Neural progenitor cell (in vitro differentiated cells): ENCODE results near the gene SLCO3A1. TPM values are rescaled to one million over a fixed set of nuclear protein-coding genes. Genes with fewer than 3 reads are reported as not detected.

Experiments
- DNase-seq: peaks from one replicate; pipeline ENCODE4 v3.0.0-alpha.2; 2016; ENCODE audit warnings: low spot score
- H2AFZ ChIP-seq: fragments of 200-600 bp; sonication (generic); replicated peaks from 2 replicates; pipeline ENCODE4 v1.6.1; 2016; ENCODE audit warnings: antibody characterized with exemption
- H3F3A ChIP-seq: fragments of 200-600 bp; sonication (generic); 2 replicates; pipeline ENCODE4 v1.6.1; 2016; ENCODE audit warnings: antibody characterized with exemption, low read depth
- H3K27ac ChIP-seq: fragments of 200-600 bp; sonication (generic); 2 replicates; pipeline ENCODE4 v1.5.1; 2016; ENCODE audit warnings: mild to moderate bottlenecking
- H3K27me3 ChIP-seq: fragments of 200-600 bp; sonication (generic); 2 replicates; pipeline ENCODE4 v1.6.1; 2016; ENCODE audit warnings: mild to moderate bottlenecking, moderate library complexity
- H3K36me3 ChIP-seq: fragments of 200-600 bp; sonication (generic); 2 replicates; pipeline ENCODE4 v1.5.1; 2016
- H3K4me1 ChIP-seq: fragments of 200-600 bp; sonication (generic); 2 replicates; pipeline ENCODE4 v1.6.1; 2016; ENCODE audit warnings: mixed run types
- H3K4me2 ChIP-seq: fragments of 200-600 bp; sonication (generic); 2 replicates; pipeline ENCODE4 v1.6.1; 2016
- H3K4me3 ChIP-seq: fragments of 200-600 bp; sonication (generic); 2 replicates; pipeline ENCODE4 v1.5.1; 2016
- H3K79me2 ChIP-seq: fragments of 200-600 bp; sonication (generic); 2 replicates; pipeline ENCODE4 v1.6.1; 2016; ENCODE audit warnings: low read depth
- H3K9ac ChIP-seq: fragments of 200-600 bp; sonication (generic); 2 replicates; pipeline ENCODE4 v1.6.1; 2016
- H3K9me3 ChIP-seq: fragments of 200-600 bp; sonication (generic); 2 replicates; pipeline ENCODE4 v1.5.1; 2016; ENCODE audit warnings: low read depth
- H4K20me1 ChIP-seq: fragments of 200-600 bp; sonication (generic); 2 replicates; pipeline ENCODE4 v1.6.1; 2016; ENCODE audit warnings: low read depth
- H3K27ac Mint-ChIP-seq: 3 replicates; pipeline ENCODE4 v1.8.0; 2021; ENCODE audit warnings: mixed read lengths
- H3K27me3 Mint-ChIP-seq: 2 replicates; pipeline ENCODE4 v1.8.0; 2022; ENCODE audit warnings: low read depth, mild to moderate bottlenecking, inconsistent platforms, moderate library complexity, mixed read lengths; ENCODE audit not compliant: insufficient read depth
- H3K36me3 Mint-ChIP-seq: 3 replicates; pipeline ENCODE4 v1.8.0; 2021; ENCODE audit warnings: mixed read lengths
- H3K4me1 Mint-ChIP-seq: 3 replicates; pipeline ENCODE4 v1.8.0; 2021; ENCODE audit warnings: mixed read lengths
- H3K4me3 Mint-ChIP-seq: 3 replicates; pipeline ENCODE4 v1.8.0; 2021; ENCODE audit warnings: mild to moderate bottlenecking, moderate library complexity, mixed read lengths
- H3K9me3 Mint-ChIP-seq: 3 replicates; pipeline ENCODE4 v1.8.0; 2020; ENCODE audit warnings: mixed read lengths
- CTCF ChIP-seq: fragments of 200-600 bp; sonication (generic); IDR thresholded peaks from 2 replicates; pipeline ENCODE4 v1.5.1; 2017; ENCODE audit warnings: antibody characterized with exemption, mild to moderate bottlenecking
- EZH2 ChIP-seq: fragments of 200-600 bp; sonication (generic); IDR thresholded peaks from 2 replicates; pipeline ENCODE4 v1.6.1; 2017; ENCODE audit warnings: antibody characterized with exemption, mild to moderate bottlenecking, moderate library complexity
- EZH2phosphoT487 ChIP-seq: fragments of 200-600 bp; sonication (generic); IDR thresholded peaks from 2 replicates; pipeline ENCODE4 v1.6.1; 2017; ENCODE audit warnings: antibody characterized with exemption
- total RNA-seq: library from RNA; depleted of rRNA; stranded (reverse); fragments of >200 nt; gene quantifications from 2 replicates; pipeline ENCODE4 v1.2.3, GENCODE V29; 2015; ENCODE audit warnings: low replicate concordance

SLCO3A1 gene
- total RNA-seq, 1 donor from 2014 or later: 6.6 TPM

- no peaks in the 10 kb centered on the region for H4K20me1 ChIP-seq
- no peak overlapping the region for H3K4me3 ChIP-seq
- H3F3A ChIP-seq: no peaks in the 10 kb centered on the region
- peaks cover 4% of the 10 kb centered on the region for H3K4me1 ChIP-seq
- no peaks in the 10 kb centered on the region for H3K9me3 ChIP-seq
- Mint-ChIP-seq H3K27me3 (no peaks in the 10 kb centered on the region), H3K4me3 (no peak overlapping the region), H3K36me3 (peaks cover 3% of the 10 kb centered on the region), H3K9me3 (no peaks in the 10 kb centered on the region), H3K4me1 (peaks cover 2% of the 10 kb centered on the region), H3K27ac (no peak overlapping the region)
- TF ChIP-seq EZH2phosphoT487 (no peak), EZH2 (no peak), CTCF (no peak)
- no peak overlapping the region for H2AFZ ChIP-seq
- H3K36me3 ChIP-seq: no peaks in the 10 kb centered on the region
- no peak for DNase-seq
- H3K4me2 ChIP-seq: no peak overlapping the region
- no peaks in the 10 kb centered on the region for H3K27me3 ChIP-seq
- H3K79me2 ChIP-seq: no peaks in the 10 kb centered on the region
- H3K27ac ChIP-seq: no peak overlapping the region
- no peak overlapping the region for H3K9ac ChIP-seq
Measured at GRCh38 chr15:91892436-91892835, 38.9 kb downstream of the SLCO3A1 start.

GRCh38 chr15:91894606-91895005 is 41.1 kb downstream of the SLCO3A1 start:
- Mint-ChIP-seq H3K36me3 (peaks cover 3% of the 10 kb centered on the region), H3K27ac (no peak overlapping the region), H3K27me3 (no peaks in the 10 kb centered on the region), H3K9me3 (no peaks in the 10 kb centered on the region), H3K4me3 (no peak overlapping the region), H3K4me1 (no peaks in the 10 kb centered on the region)
- H2AFZ ChIP-seq: no peak overlapping the region
- DNase-seq: no peak
- no peaks in the 10 kb centered on the region for H3K79me2 ChIP-seq
- TF ChIP-seq EZH2phosphoT487 (no peak), EZH2 (no peak), CTCF (no peak)
- no peaks in the 10 kb centered on the region for H3K4me1 ChIP-seq
- H4K20me1 ChIP-seq: no peaks in the 10 kb centered on the region
- H3K9ac ChIP-seq: no peak overlapping the region
- H3F3A ChIP-seq: no peaks in the 10 kb centered on the region
- no peaks in the 10 kb centered on the region for H3K36me3 ChIP-seq
- no peak overlapping the region for H3K4me3 ChIP-seq
- no peaks in the 10 kb centered on the region for H3K27me3 ChIP-seq
- H3K9me3 ChIP-seq: no peaks in the 10 kb centered on the region
- H3K27ac ChIP-seq: no peak overlapping the region
- no peak overlapping the region for H3K4me2 ChIP-seq

GRCh38 chr15:91895051-91895450 is 41.5 kb downstream of the SLCO3A1 start:
- Histone ChIP-seq H3K4me3 (no peak overlapping the region), H4K20me1 (no peaks in the 10 kb centered on the region), H3K9me3 (no peaks in the 10 kb centered on the region), H2AFZ (no peak overlapping the region), H3K4me1 (no peaks in the 10 kb centered on the region), H3K27ac (no peak overlapping the region), H3K27me3 (no peaks in the 10 kb centered on the region), H3K79me2 (no peaks in the 10 kb centered on the region), H3K36me3 (no peaks in the 10 kb centered on the region), H3K9ac (no peak overlapping the region), H3F3A (no peaks in the 10 kb centered on the region), H3K4me2 (no peak overlapping the region)
- Mint-ChIP-seq H3K9me3 (no peaks in the 10 kb centered on the region), H3K36me3 (peaks cover 3% of the 10 kb centered on the region), H3K27ac (no peak overlapping the region), H3K4me3 (no peak overlapping the region), H3K4me1 (no peaks in the 10 kb centered on the region), H3K27me3 (no peaks in the 10 kb centered on the region)
- TF ChIP-seq EZH2phosphoT487 (no peak), EZH2 (no peak)
- no peak for DNase-seq

GRCh38 chr15:91896341-91897055 is 43.0 kb downstream of the SLCO3A1 start:
- no peak overlapping the region for H3K27ac Mint-ChIP-seq
- no peak for DNase-seq
- peaks cover 3% of the 10 kb centered on the region for H3K36me3 Mint-ChIP-seq
- Histone ChIP-seq H3K9ac (no peak overlapping the region), H3K4me2 (no peak overlapping the region), H3K36me3 (no peaks in the 10 kb centered on the region), H2AFZ (no peak overlapping the region), H3K27me3 (no peaks in the 10 kb centered on the region), H3K79me2 (no peaks in the 10 kb centered on the region), H3K27ac (no peak overlapping the region), H3F3A (no peaks in the 10 kb centered on the region), H3K9me3 (peaks cover 7% of the 10 kb centered on the region), H3K4me1 (peaks cover 2% of the 10 kb centered on the region), H4K20me1 (no peaks in the 10 kb centered on the region), H3K4me3 (no peak overlapping the region)
- H3K4me3 Mint-ChIP-seq: no peak overlapping the region
- H3K4me1 Mint-ChIP-seq: no peaks in the 10 kb centered on the region
- H3K27me3 Mint-ChIP-seq: no peaks in the 10 kb centered on the region
- H3K9me3 Mint-ChIP-seq: peaks cover 2% of the 10 kb centered on the region
- TF ChIP-seq CTCF (no peak), EZH2 (no peak), EZH2phosphoT487 (no peak)
